ENCODE data around the gene WEE1. TPM values are rescaled to one million over a fixed set of nuclear protein-coding genes. Genes with fewer than 3 reads are reported as not detected.
"Not testable (repeated sequence)": the region's sequence is repeated elsewhere in the genome, so short reads cannot be mapped to it uniquely, and the experiment has no call there.

WEE1 gene
- total RNA-seq, 2 donors from 2014 or later, result 28.0 to 63.8 TPM

- H3K27me3 Mint-ChIP-seq, result peaks cover 14 to 19% of the 10 kb centered on the region in 2 donors
- H3K4me1 Mint-ChIP-seq (ENCODE audit: low read depth in 2 of 2), result peaks cover 21 to 24% of the 10 kb centered on the region in 2 donors
- no peaks in the 10 kb centered on the region for H3K9me3 Mint-ChIP-seq
- ATAC-seq (no peak), DNase-seq (ENCODE audit: low spot score) (no peak)
- no peak overlapping the region for H3K27ac Mint-ChIP-seq
- H3K36me3 Mint-ChIP-seq, result no peaks in the 10 kb centered on the region
- H3K4me3 Mint-ChIP-seq, result no peak overlapping the region
Observed at GRCh38 chr11:9609841-9610240, 36.4 kb downstream of the WEE1 start.

GRCh38 chr11:9613118-9613829 is 39.8 kb downstream of the WEE1 start:
- DNase-seq (ENCODE audit: low spot score) (peak; percentile 90), ATAC-seq (peak; percentile 79 to 87)
- no peaks in the 10 kb centered on the region for H3K9me3 Mint-ChIP-seq
- peak overlapping the region; percentile 89 to 94 for H3K27ac Mint-ChIP-seq
- no peaks in the 10 kb centered on the region for H3K36me3 Mint-ChIP-seq
- H3K27me3 Mint-ChIP-seq, result peaks cover 0 to 6% of the 10 kb centered on the region in 2 donors
- H3K4me1 Mint-ChIP-seq (ENCODE audit: low read depth in 2 of 2), result peaks cover 21% of the 10 kb centered on the region in 2 donors
- H3K4me3 Mint-ChIP-seq, result peak overlapping the region; percentile 88

DNA sequence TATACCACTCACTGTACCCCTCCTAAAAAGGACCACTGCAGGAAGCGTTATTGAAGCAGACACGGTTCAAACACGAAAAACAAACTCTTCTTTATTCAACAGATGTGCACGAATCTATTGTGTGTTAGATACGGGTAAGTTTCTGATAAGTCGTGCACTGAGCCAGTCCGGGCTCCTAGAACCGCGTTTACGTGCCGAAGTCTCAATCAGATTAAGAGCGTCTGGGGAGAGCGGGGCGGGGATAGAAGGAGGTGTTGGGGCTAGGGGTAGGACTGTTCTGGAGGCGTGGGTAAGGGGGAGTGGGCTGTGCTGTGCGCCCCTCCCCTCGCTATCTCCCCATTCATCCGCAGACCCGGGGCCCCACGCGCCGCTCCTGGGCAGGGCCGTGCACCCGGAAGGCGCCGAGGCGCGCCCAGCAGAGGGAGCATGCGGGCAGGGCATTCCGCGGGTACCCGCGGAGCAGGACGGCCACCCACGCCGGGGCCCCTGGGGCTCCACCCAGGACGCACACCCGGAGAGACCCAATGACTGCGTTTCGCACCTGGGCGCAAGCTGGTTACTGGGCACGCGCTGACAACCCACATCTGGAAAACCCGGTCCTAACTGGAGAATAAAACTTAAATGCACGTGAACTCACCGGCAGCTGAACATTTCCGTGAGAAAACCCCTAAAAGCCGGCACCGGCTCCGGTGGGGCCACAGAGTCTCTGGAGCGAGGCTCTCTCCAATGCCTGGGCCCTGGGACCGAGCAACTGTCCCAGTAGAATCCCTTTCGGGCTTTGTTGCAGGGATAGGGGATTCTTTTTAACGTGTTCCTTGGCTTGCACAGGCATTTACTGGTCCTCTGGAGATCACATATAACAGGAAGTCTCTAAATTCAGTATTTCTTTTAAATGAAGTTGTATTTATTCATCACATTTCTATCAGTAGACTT is 40.6 kb downstream of the WEE1 start:
- ATAC-seq (peak; percentile 95), DNase-seq (ENCODE audit: low spot score) (peak; percentile 94)
- Mint-ChIP-seq H3K36me3 (no peaks in the 10 kb centered on the region), H3K4me3 (peak overlapping the region; percentile 88), H3K4me1 (ENCODE audit: low read depth in 2 of 2) (peaks cover 20 to 21% of the 10 kb centered on the region in 2 donors), H3K27ac (peak overlapping the region; percentile 89 to 94), H3K27me3 (peaks cover 0 to 5% of the 10 kb centered on the region in 2 donors), H3K9me3 (no peaks in the 10 kb centered on the region)

GRCh38 chr11:9615031-9615451 is 41.6 kb downstream of the WEE1 start:
- Mint-ChIP-seq H3K36me3 (no peaks in the 10 kb centered on the region), H3K4me3 (peak overlapping the region; percentile 88), H3K27ac (peak overlapping the region in 1 of 2 donors; percentile 89), H3K9me3 (no peaks in the 10 kb centered on the region), H3K4me1 (ENCODE audit: low read depth in 2 of 2) (peaks cover 18 to 21% of the 10 kb centered on the region in 2 donors), H3K27me3 (peaks cover 0 to 2% of the 10 kb centered on the region in 2 donors)
- DNase-seq (ENCODE audit: low spot score) (no peak), ATAC-seq (no peak)

GRCh38 chr11:9616042-9616675 is 42.7 kb downstream of the WEE1 start:
- Mint-ChIP-seq H3K9me3 (no peaks in the 10 kb centered on the region), H3K4me1 (ENCODE audit: low read depth in 2 of 2) (peaks cover 15 to 21% of the 10 kb centered on the region in 2 donors), H3K27me3 (peaks cover 0 to 2% of the 10 kb centered on the region in 2 donors), H3K36me3 (no peaks in the 10 kb centered on the region), H3K27ac (no peak overlapping the region), H3K4me3 (no peak overlapping the region)
- DNase-seq (ENCODE audit: low spot score), result no peak
- ATAC-seq, result no peak

DNA sequence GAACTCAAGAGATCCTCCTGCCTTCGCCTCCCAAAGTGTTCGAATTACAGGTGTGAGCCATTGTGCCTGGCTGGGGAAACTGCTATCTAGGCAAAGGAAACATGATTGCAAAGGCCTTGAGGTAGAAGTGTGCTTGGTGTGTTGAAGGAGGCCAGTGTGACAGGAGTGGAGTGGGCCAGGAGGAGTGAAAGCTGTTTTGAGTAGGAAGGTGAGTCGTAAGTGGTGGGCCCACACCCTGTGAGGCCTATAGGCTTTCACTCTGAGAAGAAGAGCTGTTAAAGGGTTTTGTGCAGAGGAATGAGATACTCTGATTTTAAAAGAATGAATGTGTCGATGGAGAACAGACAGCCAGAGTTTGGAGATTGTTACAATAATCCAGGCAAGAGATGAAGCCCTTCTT is 43.4 kb downstream of the WEE1 start:
- Mint-ChIP-seq H3K27me3 (peaks cover 0 to 2% of the 10 kb centered on the region in 2 donors), H3K4me1 (ENCODE audit: low read depth in 2 of 2) (peaks cover 13 to 21% of the 10 kb centered on the region in 2 donors), H3K27ac (no peak overlapping the region), H3K4me3 (no peak overlapping the region), H3K36me3 (no peaks in the 10 kb centered on the region), H3K9me3 (no peaks in the 10 kb centered on the region)
- no peak for DNase-seq (ENCODE audit: low spot score)
- ATAC-seq, result no peak

DNA sequence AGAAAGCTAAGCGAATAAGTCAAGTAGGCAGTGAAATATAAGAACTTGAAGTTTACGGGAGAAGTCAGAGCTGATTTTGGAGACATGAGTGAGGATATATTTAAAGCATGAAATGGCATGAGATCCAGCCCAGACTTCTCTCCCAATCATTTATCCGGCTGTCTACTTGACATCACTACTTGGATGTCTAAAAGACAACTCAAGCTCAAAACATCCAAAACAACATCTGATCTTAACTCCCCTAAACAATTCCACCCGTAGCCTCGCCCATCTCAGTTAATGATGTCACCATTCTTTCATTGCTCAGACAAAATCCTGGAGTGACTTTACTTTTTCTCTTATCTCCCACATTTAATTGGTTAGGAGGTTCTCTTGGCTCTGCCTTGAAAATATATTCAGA is 44.5 kb downstream of the WEE1 start:
- no peak overlapping the region for H3K27ac Mint-ChIP-seq
- H3K4me1 Mint-ChIP-seq (ENCODE audit: low read depth in 2 of 2), result peaks cover 12 to 19% of the 10 kb centered on the region in 2 donors
- H3K4me3 Mint-ChIP-seq, result no peak overlapping the region
- ATAC-seq, result no peak
- peaks cover 0 to 2% of the 10 kb centered on the region in 2 donors for H3K27me3 Mint-ChIP-seq
- DNase-seq (ENCODE audit: low spot score), result no peak
- H3K9me3 Mint-ChIP-seq, result no peaks in the 10 kb centered on the region
- no peaks in the 10 kb centered on the region for H3K36me3 Mint-ChIP-seq

DNA sequence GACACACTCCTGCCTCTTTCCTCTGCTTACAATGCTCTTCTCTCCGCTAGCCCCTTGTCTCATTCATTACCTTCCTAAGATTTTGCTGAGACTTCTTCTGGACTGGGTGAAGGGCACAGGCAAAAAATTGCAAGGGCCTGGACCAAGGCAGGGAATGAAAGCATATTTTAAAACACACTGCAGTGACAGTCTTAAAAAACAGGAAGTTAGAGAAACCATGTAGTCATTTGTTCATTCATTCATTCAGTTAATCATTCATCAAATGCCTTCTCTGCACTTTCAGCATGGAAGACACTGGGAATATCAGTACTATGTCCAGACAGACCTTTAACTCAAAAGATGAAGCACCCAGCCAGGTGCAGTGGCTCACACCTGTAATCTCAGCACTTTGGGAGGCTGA is 45.5 kb downstream of the WEE1 start:
- peaks cover 3 to 9% of the 10 kb centered on the region in 2 donors for H3K4me1 Mint-ChIP-seq (ENCODE audit: low read depth in 2 of 2)
- H3K9me3 Mint-ChIP-seq, result no peaks in the 10 kb centered on the region
- ATAC-seq (no peak), DNase-seq (ENCODE audit: low spot score) (no peak)
- no peaks in the 10 kb centered on the region for H3K36me3 Mint-ChIP-seq
- H3K27ac Mint-ChIP-seq, result no peak overlapping the region
- no peak overlapping the region for H3K4me3 Mint-ChIP-seq
- peaks cover 0 to 2% of the 10 kb centered on the region in 2 donors for H3K27me3 Mint-ChIP-seq

DNA sequence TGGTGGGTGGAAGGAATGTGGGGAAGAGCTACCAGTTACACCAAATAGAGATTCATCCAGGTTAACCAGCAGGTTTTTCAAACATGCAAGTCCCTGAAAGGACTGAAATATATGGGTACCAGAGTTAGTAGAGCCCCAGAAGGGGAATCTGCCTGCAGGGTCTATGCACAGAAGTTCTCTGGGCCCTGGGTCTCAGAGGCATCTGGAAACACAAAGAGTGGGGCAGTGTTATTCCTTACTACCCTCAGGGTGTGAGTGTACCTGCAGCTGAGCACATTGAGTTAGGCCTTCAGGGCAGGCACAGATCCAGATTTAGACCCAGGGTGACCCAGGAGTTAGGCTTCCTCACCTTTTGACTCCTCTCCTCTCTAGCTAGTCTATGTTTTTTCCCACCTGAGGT is 46.5 kb downstream of the WEE1 start:
- Mint-ChIP-seq H3K9me3 (no peaks in the 10 kb centered on the region), H3K4me3 (no peak overlapping the region), H3K27me3 (peaks cover 0 to 2% of the 10 kb centered on the region in 2 donors), H3K36me3 (no peaks in the 10 kb centered on the region), H3K27ac (no peak overlapping the region), H3K4me1 (ENCODE audit: low read depth in 2 of 2) (no peaks in the 10 kb centered on the region)
- ATAC-seq (no peak), DNase-seq (ENCODE audit: low spot score) (no peak)

- DNase-seq (ENCODE audit: low spot score); H3K9me3 Mint-ChIP-seq; H3K27me3 Mint-ChIP-seq; H3K27ac Mint-ChIP-seq; H3K4me1 Mint-ChIP-seq (ENCODE audit: low read depth in 2 of 2); H3K36me3 Mint-ChIP-seq; H3K4me3 Mint-ChIP-seq; ATAC-seq: not testable (repeated sequence)
Observed at GRCh38 chr11:9622353-9622752, 48.9 kb downstream of the WEE1 start.

GRCh38 chr11:9623053-9623452 is 49.6 kb downstream of the WEE1 start:
- H3K4me1 Mint-ChIP-seq (ENCODE audit: low read depth in 2 of 2); H3K27ac Mint-ChIP-seq; H3K4me3 Mint-ChIP-seq; H3K27me3 Mint-ChIP-seq; H3K36me3 Mint-ChIP-seq; ATAC-seq; DNase-seq (ENCODE audit: low spot score); H3K9me3 Mint-ChIP-seq: not testable (repeated sequence)

DNA sequence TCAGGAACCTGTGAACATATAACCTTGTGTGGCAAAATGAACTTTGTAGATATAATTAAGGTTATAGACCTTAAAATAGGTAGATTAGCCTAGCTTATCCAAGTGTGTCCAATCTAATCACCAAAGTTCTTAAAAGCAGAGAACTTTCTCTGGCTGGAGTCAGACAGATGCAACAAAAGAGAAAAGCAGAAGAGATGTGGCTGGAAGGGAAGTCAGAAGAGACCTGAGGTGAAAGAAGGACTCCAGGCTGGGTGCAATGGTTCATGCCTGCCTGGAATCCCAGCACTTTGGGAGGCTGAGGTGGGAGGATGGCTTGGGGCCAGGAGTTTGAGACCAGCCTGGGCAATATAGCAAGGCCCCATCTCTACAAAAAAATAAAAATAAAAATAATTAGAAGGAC is 51.0 kb downstream of the WEE1 start:
- peaks cover 7 to 9% of the 10 kb centered on the region in 2 donors for H3K27me3 Mint-ChIP-seq
- no peaks in the 10 kb centered on the region for H3K36me3 Mint-ChIP-seq
- no peaks in the 10 kb centered on the region for H3K4me1 Mint-ChIP-seq (ENCODE audit: low read depth in 2 of 2)
- H3K9me3 Mint-ChIP-seq, result no peaks in the 10 kb centered on the region
- H3K27ac Mint-ChIP-seq, result no peak overlapping the region
- no peak for DNase-seq (ENCODE audit: low spot score)
- ATAC-seq, result no peak
- H3K4me3 Mint-ChIP-seq, result no peak overlapping the region

DNA sequence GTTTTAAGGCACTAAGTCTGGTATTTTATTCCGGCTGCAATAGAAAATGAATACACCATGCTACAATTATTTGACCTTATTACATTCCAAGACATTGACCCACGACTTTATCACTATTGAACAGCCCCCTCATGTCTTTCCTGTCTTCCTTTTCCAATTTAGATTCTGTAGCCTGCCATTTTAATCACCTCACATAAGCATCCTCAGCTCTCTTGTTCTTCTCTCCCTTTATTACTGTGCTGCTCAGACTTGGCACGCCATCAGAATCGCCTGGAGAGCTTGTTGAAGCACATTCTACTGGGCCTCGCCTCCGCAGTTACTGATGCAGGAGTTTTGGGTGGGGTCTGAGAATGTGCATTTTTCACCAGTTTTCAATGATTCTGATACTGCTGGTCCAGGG is 51.7 kb downstream of the WEE1 start:
- Mint-ChIP-seq H3K36me3 (no peaks in the 10 kb centered on the region), H3K4me3 (no peak overlapping the region), H3K4me1 (ENCODE audit: low read depth in 2 of 2) (no peaks in the 10 kb centered on the region), H3K9me3 (no peaks in the 10 kb centered on the region), H3K27ac (no peak overlapping the region), H3K27me3 (peaks cover 7 to 9% of the 10 kb centered on the region in 2 donors)
- ATAC-seq (no peak), DNase-seq (ENCODE audit: low spot score) (no peak)
